RKO (cell line): Measurements from ENCODE around the gene KPNA4.

Source experiments
- DNase-seq: peaks from one replicate; pipeline ENCODE4 v3.0.0-alpha.2; 2016; ENCODE audit warnings: low spot score

KPNA4 gene

DNA sequence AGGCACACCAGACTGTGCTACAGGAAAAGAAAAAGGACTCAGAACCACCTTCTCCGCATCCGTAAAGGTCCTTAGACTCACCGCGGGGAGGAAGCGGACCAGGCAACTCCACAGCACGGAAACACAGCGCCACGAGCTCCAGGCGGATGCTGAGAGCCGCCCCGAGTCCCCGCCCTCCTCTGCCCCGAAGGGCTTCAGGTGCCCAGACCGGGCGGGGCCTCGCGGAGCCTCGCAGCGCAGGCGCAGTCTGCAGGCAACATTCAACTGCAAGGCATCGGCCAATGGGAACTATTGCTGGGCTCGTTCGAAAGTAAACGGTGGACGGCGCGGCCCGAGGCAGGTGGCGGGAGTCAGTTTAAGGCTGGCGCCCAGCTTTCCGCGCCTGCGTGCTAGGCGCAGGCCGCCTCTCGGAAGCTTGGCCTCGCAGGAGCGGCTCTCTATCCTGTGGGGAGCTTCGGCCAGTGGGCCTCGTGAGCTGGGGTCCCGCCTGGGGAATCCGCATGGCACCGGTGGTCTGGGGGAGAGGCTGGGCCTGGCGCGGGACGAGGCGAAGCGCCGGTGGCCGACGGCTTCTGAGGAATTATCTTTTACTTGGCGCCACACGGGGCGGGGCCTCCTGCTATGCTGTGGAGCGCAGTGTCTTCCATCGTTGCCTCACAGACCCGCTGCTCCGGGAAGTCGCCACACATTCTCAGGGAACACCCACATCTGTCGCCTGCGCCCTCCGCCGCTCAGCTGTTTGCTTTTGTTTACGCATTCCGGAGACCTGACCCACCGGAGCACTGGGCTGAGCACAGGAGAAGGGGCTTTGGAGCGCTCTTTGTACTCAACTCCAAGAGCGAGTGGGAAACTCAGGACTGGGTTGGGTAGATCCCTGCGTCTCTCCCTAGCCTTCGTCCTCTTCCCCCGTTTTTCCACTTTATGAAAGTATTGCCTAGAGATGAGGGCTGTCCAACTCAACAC lies 115.5 kb downstream of the KPNA4 start, which contains the start of gene TRIM59:
Gene TRIM59 (minus strand): TSS at position 151 of the 963 bp plus-strand sequence. CDS start 10,603 bp downstream, outside the sequence.
- no peak for DNase-seq

DNA sequence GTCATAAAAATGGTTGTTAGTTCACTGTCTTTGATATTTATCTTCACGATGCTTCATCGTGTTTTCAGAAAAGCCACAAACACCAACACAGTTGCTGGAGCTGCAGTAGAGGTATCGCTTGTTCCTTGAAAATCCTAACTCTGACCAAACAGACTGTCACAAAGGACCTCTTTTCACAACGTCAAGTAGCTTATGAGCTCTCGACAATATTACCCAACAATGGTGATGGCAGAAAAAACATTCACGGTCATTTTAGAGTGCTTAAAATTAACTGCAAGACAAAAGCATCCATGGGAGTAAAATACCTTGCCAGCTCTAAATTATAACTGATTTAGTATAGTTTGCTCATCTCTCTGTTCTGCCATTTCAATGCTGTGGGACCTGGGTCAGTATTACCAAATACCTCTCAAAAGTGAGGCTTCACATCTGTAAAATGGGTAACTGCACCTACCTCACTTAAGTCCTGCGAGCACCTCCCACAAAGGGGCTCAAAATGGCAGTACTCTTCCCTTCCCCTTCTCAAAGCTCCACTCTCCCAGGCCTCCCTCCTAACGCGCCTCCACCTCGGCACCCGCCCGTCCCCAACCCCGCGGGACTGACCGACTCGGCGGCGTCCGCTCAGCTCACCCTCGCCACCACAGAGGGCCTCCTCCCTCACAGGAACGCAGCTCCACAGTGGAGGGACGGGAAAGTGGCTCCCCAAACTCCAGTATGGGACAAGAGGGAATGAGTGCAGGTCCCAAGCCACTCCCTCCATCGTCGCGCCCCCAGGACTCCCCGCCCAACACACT lies 116.3 kb downstream of the KPNA4 start:
- DNase-seq, result no peak

DNA sequence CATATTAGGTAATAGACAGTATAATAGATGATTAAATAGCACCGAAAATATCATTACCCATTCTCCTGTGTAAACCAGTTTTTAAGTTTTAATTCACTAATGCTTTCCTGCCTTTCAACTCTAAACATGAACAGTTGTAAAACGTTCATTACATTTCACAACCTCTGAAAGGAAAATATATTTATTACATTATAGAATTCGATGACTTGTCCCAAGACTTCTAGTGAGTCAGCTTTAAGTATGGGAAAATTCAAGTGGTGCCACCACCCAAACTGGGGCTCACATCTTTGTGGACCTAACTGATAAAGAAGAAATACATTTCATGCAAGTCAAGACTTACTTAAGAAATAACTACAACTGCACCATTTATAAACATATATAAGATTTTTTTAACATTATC lies 117.8 kb downstream of the KPNA4 start:
- no peak for DNase-seq

DNA sequence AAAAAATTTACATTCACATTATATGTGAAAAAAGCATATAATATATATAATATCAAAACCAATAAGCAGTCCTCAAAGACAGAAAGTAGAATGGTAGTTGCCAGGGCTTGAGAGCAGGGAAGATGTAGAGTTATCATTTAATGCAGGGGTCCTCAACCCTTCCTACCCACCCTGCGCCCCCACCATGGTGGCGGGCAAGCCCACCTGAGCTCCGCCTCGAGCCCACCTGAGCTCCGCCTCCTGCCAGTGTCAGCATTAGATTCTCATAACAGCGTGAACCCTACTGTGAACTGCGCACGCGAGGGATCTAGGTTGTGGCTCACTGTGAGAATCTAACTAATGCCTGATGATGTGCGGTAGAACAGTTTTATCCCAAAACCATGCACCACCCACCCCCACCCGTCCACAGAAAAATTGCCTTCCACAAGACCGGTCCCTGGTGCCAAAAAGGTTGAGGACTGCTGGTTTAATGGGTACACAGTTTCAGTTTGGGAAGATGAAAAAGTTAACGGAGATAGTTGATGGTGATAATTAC lies 118.8 kb downstream of the KPNA4 start:
- no peak for DNase-seq

DNA sequence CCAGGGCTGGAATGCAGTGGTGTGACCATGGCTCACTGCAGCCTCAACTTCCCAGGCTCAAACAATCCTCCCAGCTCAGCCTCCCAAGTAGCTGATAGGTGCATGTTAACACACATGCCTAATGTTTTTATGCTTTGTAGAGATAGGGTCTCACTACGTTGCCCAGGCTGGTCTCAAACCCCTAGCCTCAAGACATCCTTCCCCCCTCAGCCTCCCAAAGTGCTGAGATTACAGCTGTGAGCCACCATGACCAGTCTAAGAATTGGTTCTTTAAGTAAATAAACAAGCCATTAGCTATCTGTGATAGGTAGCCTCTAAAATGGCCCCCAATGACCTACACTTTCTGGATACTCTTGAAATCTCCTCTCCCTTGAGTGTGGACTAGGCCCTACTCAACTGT lies 119.5 kb downstream of the KPNA4 start:
- DNase-seq, result no peak
